HepG2 (cell line): ENCODE measurements around the gene OSM.
"Not testable (repeated sequence)": the region's sequence is repeated elsewhere in the genome, so short reads cannot be mapped to it uniquely, and the experiment has no call there.

Source experiments
- ATF2 ChIP-seq: sonication (generic); formaldehyde crosslinking; IDR thresholded peaks from 2 replicates; pipeline ENCODE4 v1.4.0; 2020; ENCODE audit warnings: missing genetic modification reagents
- CEBPB ChIP-seq: IDR thresholded peaks from 2 replicates; pipeline ENCODE4 v1.6.1; 2011; ENCODE audit warnings: low read depth, low read length, improper control_type of control experiment, borderline replicate concordance
- CTCF ChIP-seq: sonication (generic); formaldehyde crosslinking; IDR thresholded peaks from 2 replicates; pipeline ENCODE4 v1.5.0; 2020; ENCODE audit warnings: mild to moderate bottlenecking, missing genetic modification reagents, moderate library complexity
- EZH2 ChIP-seq: conservative IDR thresholded peaks from 2 replicates; pipeline ENCODE4 v1.6.1; 2012; ENCODE audit warnings: mild to moderate bottlenecking, low read depth, low read length, moderate library complexity
- KLF16 ChIP-seq, 2 experiments: sonication (generic) in 1 of 2; formaldehyde crosslinking in 1 of 2; IDR thresholded peaks; 2 replicates each; pipeline versions ENCODE4 v1.6.1 to v1.8.0; 2016 to 2023; ENCODE audit warnings: missing genetic modification reagents in 2 of 2, missing compliant biosample characterization in 1 of 2
- NFIC ChIP-seq: IDR thresholded peaks from 2 replicates; pipeline ENCODE4 v1.6.1; 2012; ENCODE audit warnings: mild to moderate bottlenecking, low read length, inconsistent platforms
- RFXANK ChIP-seq: IDR thresholded peaks from 2 replicates; pipeline ENCODE4 v1.6.1; 2016
- THAP8 ChIP-seq: sonication (generic); formaldehyde crosslinking; IDR thresholded peaks from 2 replicates; pipeline ENCODE4 v1.5.1; 2020; ENCODE audit warnings: missing genetic modification reagents, mild to moderate bottlenecking, borderline replicate concordance
- ZNF10 ChIP-seq: sonication (generic); formaldehyde crosslinking; IDR thresholded peaks from 2 replicates; pipeline ENCODE4 v1.4.0; 2020; ENCODE audit warnings: mild to moderate bottlenecking, low read depth, missing genetic modification reagents, borderline replicate concordance

GRCh38 chr22:30216272-30216671 is 50.4 kb downstream of the OSM start:
- not testable (repeated sequence) for TF ChIP-seq THAP8 (CRISPR knock-in tag); CTCF; ZNF10 (CRISPR knock-in tag); KLF16 (CRISPR knock-in tag; IDR thresholded peaks at IDR 0.05); CEBPB; EZH2; ATF2 (CRISPR knock-in tag); RFXANK (CRISPR knock-in tag); NFIC
